KMS-11 (cell line): Measurements from ENCODE around the gene AADACL2.

Source experiments
- H2AFZ ChIP-seq: fragments of 200-600 bp; sonication (generic); 2 replicates; pipeline ENCODE4 v1.6.1; 2016; ENCODE audit warnings: antibody characterized with exemption, mixed run types, low read depth
- H3K27ac ChIP-seq: fragments of 200-600 bp; sonication (generic); 2 replicates; pipeline ENCODE4 v1.6.1; 2016; ENCODE audit warnings: mild to moderate bottlenecking, mixed run types
- H3K27me3 ChIP-seq: fragments of 200-600 bp; sonication (generic); 2 replicates; pipeline ENCODE4 v1.6.1; 2017; ENCODE audit warnings: mild to moderate bottlenecking, low read depth, mixed run types, moderate library complexity; ENCODE audit not compliant: insufficient read depth
- H3K36me3 ChIP-seq: fragments of 200-600 bp; sonication (generic); 2 replicates; pipeline ENCODE4 v1.6.1; 2017; ENCODE audit warnings: mild to moderate bottlenecking, mixed run types; ENCODE audit not compliant: insufficient read depth
- H3K4me1 ChIP-seq: fragments of 200-600 bp; sonication (generic); 2 replicates; pipeline ENCODE4 v1.6.1; 2016; ENCODE audit warnings: mild to moderate bottlenecking, low read depth, mixed run types; ENCODE audit not compliant: poor library complexity, severe bottlenecking
- H3K4me2 ChIP-seq: fragments of 200-600 bp; sonication (generic); 2 replicates; pipeline ENCODE4 v1.7.0; 2016; ENCODE audit warnings: mild to moderate bottlenecking, mixed run types
- H3K4me3 ChIP-seq: fragments of 200-600 bp; sonication (generic); IDR thresholded peaks from 2 replicates; pipeline ENCODE4 v1.6.1; 2017; ENCODE audit warnings: low read depth, low read length, mixed read lengths; ENCODE audit not compliant: insufficient read depth
- H3K79me2 ChIP-seq: fragments of 200-600 bp; sonication (generic); 2 replicates; pipeline ENCODE4 v1.6.1; 2016; ENCODE audit warnings: low read depth, mixed run types; ENCODE audit not compliant: insufficient read depth
- H3K9ac ChIP-seq: fragments of 200-600 bp; sonication (generic); 2 replicates; pipeline ENCODE4 v1.6.1; 2016; ENCODE audit warnings: mild to moderate bottlenecking, mixed run types
- H4K20me1 ChIP-seq: fragments of 200-600 bp; sonication (generic); 2 replicates; pipeline ENCODE4 v1.6.1; 2016; ENCODE audit warnings: mild to moderate bottlenecking, mixed run types; ENCODE audit not compliant: insufficient read depth
- TF ChIP-seq, protein P1 (sequence below): fragments of 200-600 bp; sonication (generic); conservative IDR thresholded peaks from 2 replicates; pipeline ENCODE4 v1.6.1; 2017; ENCODE audit warnings: low read depth, mild to moderate bottlenecking, antibody characterized with exemption, low read length, moderate library complexity, mixed read lengths

The AADACL2 gene

DNA sequence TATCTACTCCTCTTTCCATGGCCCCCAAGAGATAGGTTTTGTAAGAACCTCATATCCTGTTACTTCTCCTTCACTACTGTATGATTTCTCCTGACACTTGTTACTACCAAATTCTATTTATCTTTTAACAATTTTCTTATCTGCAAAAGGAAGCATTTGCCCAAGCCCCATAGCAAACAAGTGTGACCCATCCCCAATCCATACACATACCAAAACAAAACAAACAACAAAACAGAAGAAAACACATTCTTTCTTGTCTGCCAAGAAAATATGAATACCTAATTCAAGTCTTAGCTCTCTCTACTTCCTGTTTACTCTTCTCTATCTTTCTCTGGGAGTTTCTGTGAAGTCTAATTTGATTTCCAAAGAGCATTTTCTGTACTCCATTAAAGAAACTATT is 41.2 kb downstream of the AADACL2 start:
- TF ChIP-seq, protein P1, sequence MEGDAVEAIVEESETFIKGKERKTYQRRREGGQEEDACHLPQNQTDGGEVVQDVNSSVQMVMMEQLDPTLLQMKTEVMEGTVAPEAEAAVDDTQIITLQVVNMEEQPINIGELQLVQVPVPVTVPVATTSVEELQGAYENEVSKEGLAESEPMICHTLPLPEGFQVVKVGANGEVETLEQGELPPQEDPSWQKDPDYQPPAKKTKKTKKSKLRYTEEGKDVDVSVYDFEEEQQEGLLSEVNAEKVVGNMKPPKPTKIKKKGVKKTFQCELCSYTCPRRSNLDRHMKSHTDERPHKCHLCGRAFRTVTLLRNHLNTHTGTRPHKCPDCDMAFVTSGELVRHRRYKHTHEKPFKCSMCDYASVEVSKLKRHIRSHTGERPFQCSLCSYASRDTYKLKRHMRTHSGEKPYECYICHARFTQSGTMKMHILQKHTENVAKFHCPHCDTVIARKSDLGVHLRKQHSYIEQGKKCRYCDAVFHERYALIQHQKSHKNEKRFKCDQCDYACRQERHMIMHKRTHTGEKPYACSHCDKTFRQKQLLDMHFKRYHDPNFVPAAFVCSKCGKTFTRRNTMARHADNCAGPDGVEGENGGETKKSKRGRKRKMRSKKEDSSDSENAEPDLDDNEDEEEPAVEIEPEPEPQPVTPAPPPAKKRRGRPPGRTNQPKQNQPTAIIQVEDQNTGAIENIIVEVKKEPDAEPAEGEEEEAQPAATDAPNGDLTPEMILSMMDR = no peak
- Histone ChIP-seq H3K27ac (no peak overlapping the region), H2AFZ (no peak overlapping the region), H3K4me3 (no peak overlapping the region), H3K79me2 (no peaks in the 10 kb centered on the region), H3K36me3 (no peaks in the 10 kb centered on the region), H4K20me1 (no peaks in the 10 kb centered on the region), H3K4me1 (peaks cover 4% of the 10 kb centered on the region), H3K4me2 (no peak overlapping the region), H3K27me3 (no peaks in the 10 kb centered on the region), H3K9ac (no peak overlapping the region)

- Histone ChIP-seq H3K4me3 (no peak overlapping the region), H3K4me2 (no peak overlapping the region), H3K27me3 (no peaks in the 10 kb centered on the region), H3K9ac (no peak overlapping the region), H4K20me1 (no peaks in the 10 kb centered on the region), H3K4me1 (no peaks in the 10 kb centered on the region), H3K79me2 (no peaks in the 10 kb centered on the region), H3K27ac (no peak overlapping the region), H3K36me3 (no peaks in the 10 kb centered on the region), H2AFZ (no peak overlapping the region)
- TF ChIP-seq, protein P1 = no peak
Measured at GRCh38 chr3:151775314-151776258, 41.9 kb downstream of the AADACL2 start.

GRCh38 chr3:151776259-151776740 is 42.6 kb downstream of the AADACL2 start:
- Histone ChIP-seq H4K20me1 (no peaks in the 10 kb centered on the region), H3K79me2 (no peaks in the 10 kb centered on the region), H2AFZ (no peak overlapping the region), H3K4me2 (no peak overlapping the region), H3K27ac (no peak overlapping the region), H3K4me1 (no peaks in the 10 kb centered on the region), H3K9ac (no peak overlapping the region), H3K27me3 (no peaks in the 10 kb centered on the region), H3K36me3 (no peaks in the 10 kb centered on the region), H3K4me3 (no peak overlapping the region)
- TF ChIP-seq, protein P1 = no peak

DNA sequence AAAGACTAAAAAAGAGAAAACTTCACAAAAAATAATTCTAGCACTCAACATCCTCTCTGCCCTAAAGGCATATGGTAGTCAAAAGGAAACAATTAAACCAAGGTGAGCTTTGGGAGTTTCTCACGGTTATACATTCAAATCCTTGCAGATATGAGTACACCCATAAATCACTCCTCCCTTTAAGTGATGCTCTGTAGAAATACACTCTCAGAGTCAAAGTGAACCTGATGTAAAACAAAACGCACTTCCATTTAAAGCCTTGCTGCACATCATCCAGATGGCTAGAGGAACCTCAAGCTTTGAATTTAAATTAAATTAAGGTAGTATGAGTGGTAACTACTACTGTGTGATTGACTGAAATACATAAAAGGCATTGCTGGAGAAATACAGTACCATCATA is 44.2 kb downstream of the AADACL2 start:
- TF ChIP-seq, protein P1 = no peak
- Histone ChIP-seq H3K36me3 (no peaks in the 10 kb centered on the region), H3K4me3 (no peak overlapping the region), H3K27ac (no peak overlapping the region), H3K27me3 (no peaks in the 10 kb centered on the region), H3K4me1 (no peaks in the 10 kb centered on the region), H4K20me1 (no peaks in the 10 kb centered on the region), H3K4me2 (no peak overlapping the region), H3K9ac (no peak overlapping the region), H2AFZ (no peak overlapping the region), H3K79me2 (no peaks in the 10 kb centered on the region)
